Spleen (tissue), 7 donors: ENCODE measurements around the gene SEMA5A.

Source experiments
- POLR2A ChIP-seq, 3 donors: fragments of 450-650 bp; IDR thresholded peaks; one replicate each; pipeline ENCODE4 v1.5.1; 2017; ENCODE audit warnings: antibody characterized with exemption in 3 of 3, mild to moderate bottlenecking in 1 of 3
- POLR2AphosphoS5 ChIP-seq, 3 donors: sonication (generic); formaldehyde crosslinking; IDR thresholded peaks; one replicate each; pipeline ENCODE4 v1.5.1; 2017; ENCODE audit warnings: antibody characterized with exemption in 3 of 3
- TF ChIP-seq, protein P1 (sequence below), 11 experiments: fragments of 200-600 bp in 7 of 11; fragments of 450-650 bp in 4 of 11; sonication (generic) in 4 of 11; IDR thresholded peaks in 8 of 11; conservative IDR thresholded peaks in 3 of 11; 1 replicate in 7 of 11; 2 replicates in 4 of 11; pipeline versions ENCODE4 v1.4.0 to v1.8.0; 2016 to 2021; ENCODE audit warnings: antibody characterized with exemption in 11 of 11, inconsistent platforms in 4 of 11, mild to moderate bottlenecking in 1 of 11
- donor health status: DM: no; HTN: no; CAD: no; lungs with moderate emphysema.
- donor health status: DM: no; HTN: no; CAD: no.
- donor health status: DM: no; HTN: no; CAD: no.

DNA sequence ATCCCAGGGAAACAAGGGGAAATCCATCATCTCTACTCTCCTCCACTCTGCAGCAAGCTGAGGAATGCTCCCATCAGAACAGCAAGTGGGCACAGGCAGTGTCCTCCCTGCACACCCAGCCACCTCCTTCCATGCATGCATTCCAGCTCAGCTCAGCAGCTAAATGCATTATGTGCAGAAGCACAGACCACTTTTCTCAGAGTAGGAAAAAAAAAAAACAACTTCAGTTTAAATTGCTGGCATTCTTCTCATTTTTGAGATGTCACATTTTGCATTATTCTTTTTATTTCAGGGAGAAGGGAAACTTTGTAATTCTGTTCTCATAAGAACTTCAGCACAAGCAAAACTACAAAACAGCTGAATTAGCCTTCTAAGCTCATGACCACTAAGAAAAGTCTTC, 312.2 kb downstream of the SEMA5A start:
- TF ChIP-seq, protein P1, sequence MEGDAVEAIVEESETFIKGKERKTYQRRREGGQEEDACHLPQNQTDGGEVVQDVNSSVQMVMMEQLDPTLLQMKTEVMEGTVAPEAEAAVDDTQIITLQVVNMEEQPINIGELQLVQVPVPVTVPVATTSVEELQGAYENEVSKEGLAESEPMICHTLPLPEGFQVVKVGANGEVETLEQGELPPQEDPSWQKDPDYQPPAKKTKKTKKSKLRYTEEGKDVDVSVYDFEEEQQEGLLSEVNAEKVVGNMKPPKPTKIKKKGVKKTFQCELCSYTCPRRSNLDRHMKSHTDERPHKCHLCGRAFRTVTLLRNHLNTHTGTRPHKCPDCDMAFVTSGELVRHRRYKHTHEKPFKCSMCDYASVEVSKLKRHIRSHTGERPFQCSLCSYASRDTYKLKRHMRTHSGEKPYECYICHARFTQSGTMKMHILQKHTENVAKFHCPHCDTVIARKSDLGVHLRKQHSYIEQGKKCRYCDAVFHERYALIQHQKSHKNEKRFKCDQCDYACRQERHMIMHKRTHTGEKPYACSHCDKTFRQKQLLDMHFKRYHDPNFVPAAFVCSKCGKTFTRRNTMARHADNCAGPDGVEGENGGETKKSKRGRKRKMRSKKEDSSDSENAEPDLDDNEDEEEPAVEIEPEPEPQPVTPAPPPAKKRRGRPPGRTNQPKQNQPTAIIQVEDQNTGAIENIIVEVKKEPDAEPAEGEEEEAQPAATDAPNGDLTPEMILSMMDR (IDR thresholded peaks at IDR 0.05 in 8 of 11, conservative IDR thresholded peaks at IDR 0.05 in 3 of 11): no peak
- no peak for TF ChIP-seq POLR2AphosphoS5 (IDR thresholded peaks at IDR 0.05)
- no peak for TF ChIP-seq POLR2A (IDR thresholded peaks at IDR 0.05)
